H1 (cell line): ENCODE measurements around the gene USP20.

Source experiments
- CBX8 ChIP-seq: fragments of 300-800, 300-1000 bp; sonication (generic); IDR thresholded peaks from 2 replicates; pipeline ENCODE4 v1.7.1; 2016; ENCODE audit warnings: low read depth, low read length, borderline replicate concordance
- EGR1 ChIP-seq: IDR thresholded peaks from 2 replicates; pipeline ENCODE4 v1.6.1; 2011; ENCODE audit warnings: low read depth, low read length, borderline replicate concordance
- EP300 ChIP-seq, 2 experiments: IDR thresholded peaks; 1 replicate in 1 of 2; 2 replicates in 1 of 2; pipeline ENCODE4 v1.6.1; 2011 to 2012; ENCODE audit warnings: low read depth in 2 of 2, low read length in 2 of 2, mild to moderate bottlenecking in 2 of 2, borderline replicate concordance in 1 of 2, inconsistent platforms in 1 of 2, moderate library complexity in 1 of 2
- RAD21 ChIP-seq, 2 experiments: IDR thresholded peaks in 1 of 2; conservative IDR thresholded peaks in 1 of 2; 2 replicates each; pipeline ENCODE4 v1.6.1; 2011; ENCODE audit warnings: low read depth in 2 of 2, low read length in 2 of 2, improper control_type of control experiment in 1 of 2, inconsistent platforms in 1 of 2, mild to moderate bottlenecking in 1 of 2, moderate library complexity in 1 of 2

GRCh38 chr9:129803676-129804060 is 31.6 kb upstream of the USP20 start:
- TF ChIP-seq EGR1 (no peak), CBX8 (no peak), RAD21 (IDR thresholded peaks at IDR 0.05 in 1 of 2, conservative IDR thresholded peaks at IDR 0.05 in 1 of 2; ENCODE audit: low read depth in 2 of 2, low read length in 2 of 2) (no peak), EP300 (IDR thresholded peaks at IDR 0.05; ENCODE audit: borderline replicate concordance in 1 of 2, low read depth in 2 of 2, low read length in 2 of 2) (no peak)
